ENCODE data around the gene WDFY4. TPM values are rescaled to one million over a fixed set of nuclear protein-coding genes. Genes with fewer than 3 reads are reported as not detected.

Gene WDFY4
- total RNA-seq, 1 donor from 2014 or later, result not detected

GRCh38 chr10:48821692-48822091 is 137.0 kb downstream of the WDFY4 start:
- Mint-ChIP-seq H3K27me3 (ENCODE audit: insufficient read depth, low read depth) (peaks cover 6% of the 10 kb centered on the region), H3K36me3 (no peaks in the 10 kb centered on the region), H3K27ac (no peak overlapping the region), H3K4me3 (no peak overlapping the region), H3K9me3 (no peaks in the 10 kb centered on the region), H3K4me1 (peaks cover 2% of the 10 kb centered on the region)
- TF ChIP-seq CTCF (IDR thresholded peaks at IDR 0.05) (no peak), EZH2 (IDR thresholded peaks at IDR 0.05) (no peak), EZH2phosphoT487 (IDR thresholded peaks at IDR 0.05) (no peak)
- H4K20me1 ChIP-seq (ENCODE audit: low read depth), result no peaks in the 10 kb centered on the region
- no peaks in the 10 kb centered on the region for H3K36me3 ChIP-seq
- H3K9ac ChIP-seq, result no peak overlapping the region
- no peaks in the 10 kb centered on the region for H3K79me2 ChIP-seq (ENCODE audit: low read depth)
- no peak overlapping the region for H3K27ac ChIP-seq
- no peak overlapping the region for H3K4me3 ChIP-seq
- DNase-seq (ENCODE audit: low spot score), result no peak
- H2AFZ ChIP-seq (replicated peaks), result no peak overlapping the region
- no peak overlapping the region for H3K4me2 ChIP-seq
- no peaks in the 10 kb centered on the region for H3K27me3 ChIP-seq
- no peaks in the 10 kb centered on the region for H3K4me1 ChIP-seq
- H3K9me3 ChIP-seq (ENCODE audit: low read depth), result no peaks in the 10 kb centered on the region
- H3F3A ChIP-seq (ENCODE audit: low read depth), result no peaks in the 10 kb centered on the region

- Mint-ChIP-seq H3K36me3 (no peaks in the 10 kb centered on the region), H3K27me3 (ENCODE audit: insufficient read depth, low read depth) (peaks cover 6% of the 10 kb centered on the region), H3K27ac (no peak overlapping the region), H3K9me3 (peaks cover 7% of the 10 kb centered on the region), H3K4me1 (peaks cover 2% of the 10 kb centered on the region), H3K4me3 (no peak overlapping the region)
- Histone ChIP-seq H3F3A (ENCODE audit: low read depth) (no peaks in the 10 kb centered on the region), H3K4me3 (no peak overlapping the region), H3K36me3 (no peaks in the 10 kb centered on the region), H3K27ac (no peak overlapping the region), H3K9me3 (ENCODE audit: low read depth) (no peaks in the 10 kb centered on the region), H2AFZ (replicated peaks) (no peak overlapping the region), H4K20me1 (ENCODE audit: low read depth) (no peaks in the 10 kb centered on the region), H3K4me2 (no peak overlapping the region), H3K79me2 (ENCODE audit: low read depth) (no peaks in the 10 kb centered on the region), H3K9ac (no peak overlapping the region), H3K27me3 (no peaks in the 10 kb centered on the region), H3K4me1 (peaks cover 1% of the 10 kb centered on the region)
- TF ChIP-seq EZH2phosphoT487 (IDR thresholded peaks at IDR 0.05), result no peak
- no peak for TF ChIP-seq CTCF (IDR thresholded peaks at IDR 0.05)
- no peak for TF ChIP-seq EZH2 (IDR thresholded peaks at IDR 0.05)
- no peak for DNase-seq (ENCODE audit: low spot score)
Measured at GRCh38 chr10:48833674-48834073, 149.0 kb downstream of the WDFY4 start.

- Histone ChIP-seq H3K4me3 (no peak overlapping the region), H3K4me1 (peaks cover 8% of the 10 kb centered on the region), H3K9me3 (ENCODE audit: low read depth) (no peaks in the 10 kb centered on the region), H3K79me2 (ENCODE audit: low read depth) (no peaks in the 10 kb centered on the region), H4K20me1 (ENCODE audit: low read depth) (no peaks in the 10 kb centered on the region), H3K9ac (no peak overlapping the region), H3K27ac (no peak overlapping the region), H3K36me3 (no peaks in the 10 kb centered on the region), H2AFZ (replicated peaks) (no peak overlapping the region), H3K27me3 (no peaks in the 10 kb centered on the region), H3K4me2 (no peak overlapping the region), H3F3A (ENCODE audit: low read depth) (no peaks in the 10 kb centered on the region)
- Mint-ChIP-seq H3K4me1 (peaks cover 7% of the 10 kb centered on the region), H3K36me3 (no peaks in the 10 kb centered on the region), H3K4me3 (no peak overlapping the region), H3K9me3 (peaks cover 7% of the 10 kb centered on the region), H3K27me3 (ENCODE audit: insufficient read depth, low read depth) (peaks cover 4% of the 10 kb centered on the region), H3K27ac (no peak overlapping the region)
- TF ChIP-seq EZH2 (IDR thresholded peaks at IDR 0.05), result no peak
- TF ChIP-seq EZH2phosphoT487 (IDR thresholded peaks at IDR 0.05), result no peak
- no peak for TF ChIP-seq CTCF (IDR thresholded peaks at IDR 0.05)
- no peak for DNase-seq (ENCODE audit: low spot score)
Measured at GRCh38 chr10:48834189-48834965, 149.7 kb downstream of the WDFY4 start.
